A673 (cell line): ENCODE data around the gene ENDOU. TPM values are rescaled to one million over a fixed set of nuclear protein-coding genes. Genes with fewer than 3 reads are reported as not detected.

Source experiments
- BruUV-seq: library from RNA; stranded (reverse); fragments of 400-500 nt; replicated peaks from 2 replicates; lab custom pipeline; 2021; lab: Mats Ljungman, UMichigan
- CTCF ChIA-PET: fragments of 300-600 bp; sonication (Branson Sonifier 250); formaldehyde crosslinking; loops from one replicate; lab custom pipeline; 2022; ENCODE audit warnings: antibody characterized with exemption; lab: Charles Lee
- POLR2A ChIA-PET: fragments of 300-600 bp; sonication (Branson Sonifier 250); formaldehyde crosslinking; loops from one replicate; lab custom pipeline; 2022; ENCODE audit warnings: antibody characterized with exemption; ENCODE audit not compliant: low non-redundant PET; lab: Charles Lee
- DNase-seq: peaks from one replicate; pipeline ENCODE4 v3.0.0-alpha.2; 2015; ENCODE audit warnings: low spot score
- H3K27ac ChIP-seq: fragments of 200-600 bp; sonication (generic); 2 replicates; pipeline ENCODE4 v1.5.1; 2016; ENCODE audit warnings: mixed run types, low read depth, mild to moderate bottlenecking, mixed read lengths, antibody characterized with exemption, low read length; ENCODE audit not compliant: poor library complexity, severe bottlenecking
- H3K27me3 ChIP-seq: fragments of 200-600 bp; sonication (generic); replicated peaks from 2 replicates; pipeline ENCODE4 v1.6.1; 2017; ENCODE audit warnings: mixed run types, low read depth, mild to moderate bottlenecking, mixed read lengths, antibody characterized with exemption, low read length; ENCODE audit not compliant: insufficient read depth, poor library complexity
- H3K36me3 ChIP-seq: fragments of 200-600 bp; sonication (generic); 2 replicates; pipeline ENCODE4 v1.6.1; 2016; ENCODE audit warnings: mixed run types, mild to moderate bottlenecking, mixed read lengths, antibody characterized with exemption, low read length; ENCODE audit not compliant: insufficient read depth, poor library complexity, severe bottlenecking
- H3K4me1 ChIP-seq: fragments of 200-600 bp; sonication (generic); 2 replicates; pipeline ENCODE4 v1.6.1; 2017; ENCODE audit warnings: mixed run types, mild to moderate bottlenecking, mixed read lengths, antibody characterized with exemption, low read length; ENCODE audit not compliant: insufficient read depth, poor library complexity, severe bottlenecking
- H3K4me3 ChIP-seq: fragments of 200-600 bp; sonication (generic); 2 replicates; pipeline ENCODE4 v1.5.1; 2016; ENCODE audit warnings: low read depth, mixed run types, mild to moderate bottlenecking, mixed read lengths, low read length; ENCODE audit not compliant: poor library complexity, severe bottlenecking
- H3K9me3 ChIP-seq: fragments of 200-600 bp; sonication (generic); 2 replicates; pipeline ENCODE4 v1.6.1; 2016; ENCODE audit warnings: mixed run types, low read depth, mild to moderate bottlenecking, mixed read lengths, antibody characterized with exemption, low read length; ENCODE audit not compliant: poor library complexity, severe bottlenecking
- EZH2 ChIP-seq: fragments of 200-600 bp; sonication (generic); IDR thresholded peaks from 2 replicates; pipeline ENCODE4 v1.6.1; 2017; ENCODE audit warnings: borderline replicate concordance, low read depth, mild to moderate bottlenecking, mixed read lengths, antibody characterized with exemption, low read length; ENCODE audit not compliant: poor library complexity, severe bottlenecking
- intact Hi-C: fragments of 100-400 bp; cut with micrococcal nuclease; formaldehyde crosslinking; loops from one replicate; pipeline ENCODE4 v1.10.0; 2022; ENCODE audit not compliant: unreplicated experiment
- total RNA-seq: library from RNA; stranded (reverse); gene quantifications from 2 replicates; pipeline ENCODE4 v1.2.3, GENCODE V29; 2021
- TF ChIP-seq, protein P1 (sequence below): fragments of 300-800, 200-600 bp; sonication (generic); conservative IDR thresholded peaks from 2 replicates; pipeline ENCODE4 v1.5.1; 2017; ENCODE audit warnings: low read depth, mild to moderate bottlenecking, antibody characterized with exemption, low read length, moderate library complexity, mixed read lengths

The ENDOU gene
- total RNA-seq, 1 experiment from 2014 or later = 0.58 TPM

GRCh38 chr12:47711448-47711847, 13.8 kb downstream of the ENDOU start:
- no peaks in the 10 kb centered on the region for H3K36me3 ChIP-seq
- BruUV-seq = no TSS peak
- intact Hi-C loops = loop anchor here (10.0 kb wide), 1 partner anchor 453 kb away; no protein-coding TSS in a partner anchor
- peaks cover 8% of the 10 kb centered on the region for H3K4me1 ChIP-seq
- TF ChIP-seq EZH2 = no peak
- TF ChIP-seq, protein P1, sequence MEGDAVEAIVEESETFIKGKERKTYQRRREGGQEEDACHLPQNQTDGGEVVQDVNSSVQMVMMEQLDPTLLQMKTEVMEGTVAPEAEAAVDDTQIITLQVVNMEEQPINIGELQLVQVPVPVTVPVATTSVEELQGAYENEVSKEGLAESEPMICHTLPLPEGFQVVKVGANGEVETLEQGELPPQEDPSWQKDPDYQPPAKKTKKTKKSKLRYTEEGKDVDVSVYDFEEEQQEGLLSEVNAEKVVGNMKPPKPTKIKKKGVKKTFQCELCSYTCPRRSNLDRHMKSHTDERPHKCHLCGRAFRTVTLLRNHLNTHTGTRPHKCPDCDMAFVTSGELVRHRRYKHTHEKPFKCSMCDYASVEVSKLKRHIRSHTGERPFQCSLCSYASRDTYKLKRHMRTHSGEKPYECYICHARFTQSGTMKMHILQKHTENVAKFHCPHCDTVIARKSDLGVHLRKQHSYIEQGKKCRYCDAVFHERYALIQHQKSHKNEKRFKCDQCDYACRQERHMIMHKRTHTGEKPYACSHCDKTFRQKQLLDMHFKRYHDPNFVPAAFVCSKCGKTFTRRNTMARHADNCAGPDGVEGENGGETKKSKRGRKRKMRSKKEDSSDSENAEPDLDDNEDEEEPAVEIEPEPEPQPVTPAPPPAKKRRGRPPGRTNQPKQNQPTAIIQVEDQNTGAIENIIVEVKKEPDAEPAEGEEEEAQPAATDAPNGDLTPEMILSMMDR = no peak
- H3K27me3 ChIP-seq = no peaks in the 10 kb centered on the region
- H3K27ac ChIP-seq = no peak overlapping the region
- H3K4me3 ChIP-seq = no peak overlapping the region
- H3K9me3 ChIP-seq = no peaks in the 10 kb centered on the region
- DNase-seq = no peak
- CTCF ChIA-PET = interaction anchor here (0.6 to 2.8 kb wide), 2 partner anchors 9 to 127 kb away, joined by 3 to 12 read pairs; no protein-coding TSS in a partner anchor
- POLR2A ChIA-PET = no interaction called here

GRCh38 chr12:47710278-47710677, 15.0 kb downstream of the ENDOU start:
- no TSS peak for BruUV-seq
- H3K27ac ChIP-seq = no peak overlapping the region
- H3K27me3 ChIP-seq = no peaks in the 10 kb centered on the region
- no peak for DNase-seq
- TF ChIP-seq, protein P1 = no peak
- TF ChIP-seq EZH2 = no peak
- peaks cover 8% of the 10 kb centered on the region for H3K4me1 ChIP-seq
- intact Hi-C loops = loop anchor here (10.0 kb wide), 1 partner anchor 455 kb away; no protein-coding TSS in a partner anchor
- POLR2A ChIA-PET = no interaction called here
- H3K36me3 ChIP-seq = no peaks in the 10 kb centered on the region
- no peak overlapping the region for H3K4me3 ChIP-seq
- CTCF ChIA-PET = interaction anchor here (0.8 kb wide), 1 partner anchor 8 kb away, joined by 3 read pairs; no protein-coding TSS in a partner anchor
- no peaks in the 10 kb centered on the region for H3K9me3 ChIP-seq

- Histone ChIP-seq H3K4me1 (peaks cover 8% of the 10 kb centered on the region), H3K4me3 (no peak overlapping the region), H3K9me3 (no peaks in the 10 kb centered on the region), H3K36me3 (no peaks in the 10 kb centered on the region), H3K27me3 (no peaks in the 10 kb centered on the region), H3K27ac (no peak overlapping the region)
- DNase-seq = no peak
- no TSS peak for BruUV-seq
- TF ChIP-seq EZH2 = no peak
- POLR2A ChIA-PET = no interaction called here
- CTCF ChIA-PET = interaction anchor here (0.8 kb wide), 1 partner anchor 9 kb away, joined by 3 read pairs; no protein-coding TSS in a partner anchor
- intact Hi-C loops = loop anchor here (10.0 kb wide), 1 partner anchor 455 kb away; no protein-coding TSS in a partner anchor
Observed at GRCh38 chr12:47709671-47710070, 15.6 kb downstream of the ENDOU start.

DNA sequence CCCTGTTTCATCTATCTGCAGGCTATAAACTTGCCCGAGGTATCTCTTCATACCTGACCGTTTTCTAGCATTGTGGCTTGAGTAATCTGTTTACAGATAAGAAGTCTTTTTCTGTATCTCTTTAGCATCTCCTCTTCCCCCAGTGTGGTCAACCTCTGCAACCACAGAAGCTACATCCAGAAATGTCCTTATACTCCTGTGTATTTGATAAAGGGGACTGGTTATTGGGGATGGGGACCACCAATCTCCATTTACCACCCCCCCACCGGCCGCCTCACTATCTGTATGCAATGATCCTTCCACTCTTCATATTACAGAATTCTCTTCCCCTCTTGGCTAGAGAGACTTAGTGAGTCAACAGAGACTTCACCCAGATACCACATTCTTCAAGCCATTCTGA, 16.1 kb downstream of the ENDOU start:
- ChIA-PET POLR2A (no interaction called here), CTCF (interaction anchor here (0.8 kb wide), 1 partner anchor 9 kb away, joined by 3 read pairs; no protein-coding TSS in a partner anchor)
- Histone ChIP-seq H3K27me3 (no peaks in the 10 kb centered on the region), H3K4me1 (peaks cover 8% of the 10 kb centered on the region), H3K36me3 (no peaks in the 10 kb centered on the region), H3K9me3 (no peaks in the 10 kb centered on the region), H3K4me3 (no peak overlapping the region), H3K27ac (no peak overlapping the region)
- DNase-seq = no peak
- no peak for TF ChIP-seq EZH2
- TF ChIP-seq, protein P1 = no peak
- no TSS peak for BruUV-seq
- intact Hi-C loops = no loop called here
